K562 (cell line): ENCODE data around the gene TACC3. TPM values are rescaled to one million over a fixed set of nuclear protein-coding genes. Genes with fewer than 3 reads are reported as not detected.

ENCODE experiments used
- ATAC-seq: fragments of 200-7000 bp; cut with Tn5 transposase; 3 replicates; pipeline ENCODE4 v1.9.1; 2020; ENCODE audit warnings: moderate library complexity
- BruUV-seq: library from RNA; stranded (reverse); fragments of 400-500 nt; replicated peaks from 2 replicates; lab custom pipeline; 2021; lab: Mats Ljungman, UMichigan
- CTCF ChIA-PET: fragments of 300-600 bp; formaldehyde crosslinking; extraction: SDS; loops from one replicate; lab custom pipeline; 2021; ENCODE audit warnings: low intra/inter-chr PET ratio; lab: Yijun Ruan, JAX
- POLR2A ChIA-PET: fragments of 300-600, 350-650 bp; sonication (Branson Sonifier 250); formaldehyde crosslinking; extraction: SDS; loops from one replicate; lab custom pipeline; 2021; ENCODE audit warnings: antibody characterized with exemption, inconsistent platforms; lab: Yijun Ruan, JAX
- DNase-seq, 4 experiments: peaks; one replicate each; pipeline versions ENCODE4 v3.0.0 to v3.0.0-alpha.2; 2011 to 2018; ENCODE audit warnings: low spot score in 3 of 4, mixed read lengths in 3 of 4; ENCODE audit errors: extremely low read depth in 1 of 4
- FAIRE-seq: peaks from 2 replicates; lab custom pipeline; 2011; peaks lifted over from hg19 to GRCh38; lab: Jason Lieb, UNC
- H2AFZ ChIP-seq: 2 replicates; pipeline ENCODE4 v1.6.0; 2011; ENCODE audit warnings: low read depth, low read length, control low read depth, inconsistent platforms
- H3K27ac ChIP-seq: fragments of 200-600 bp; 3 replicates; pipeline ENCODE4 v1.8.0; 2011; ENCODE audit warnings: low read depth, mild to moderate bottlenecking, control low read depth, inconsistent platforms, low read length, moderate library complexity, mixed read lengths; ENCODE audit errors: extremely low read depth
- H3K27me3 ChIP-seq, 2 experiments: fragments of 300-600 bp in 1 of 2; 2 replicates in 1 of 2; 3 replicates in 1 of 2; pipeline versions ENCODE4 v1.6.0 to v1.8.0; 2011; ENCODE audit warnings: inconsistent platforms in 2 of 2, low read length in 2 of 2, mild to moderate bottlenecking in 1 of 2, mixed read lengths in 1 of 2, moderate library complexity in 1 of 2; ENCODE audit not compliant: control insufficient read depth in 2 of 2, insufficient read depth in 2 of 2
- H3K36me3 ChIP-seq: fragments of 300-600 bp; 3 replicates; pipeline ENCODE4 v1.8.0; 2011; ENCODE audit warnings: mild to moderate bottlenecking, low read length, inconsistent platforms; ENCODE audit not compliant: control insufficient read depth, insufficient read depth
- H3K4me1 ChIP-seq, 2 experiments: fragments of 200-600 bp in 1 of 2; replicated peaks in 1 of 2; 2 replicates in 1 of 2; 3 replicates in 1 of 2; pipeline versions ENCODE4 v1.5.1 to v1.8.0; 2011; ENCODE audit warnings: inconsistent platforms in 2 of 2, low read length in 2 of 2, mild to moderate bottlenecking in 1 of 2, mixed read lengths in 1 of 2, moderate library complexity in 1 of 2; ENCODE audit not compliant: control insufficient read depth in 2 of 2, insufficient read depth in 2 of 2
- H3K4me2 ChIP-seq: 2 replicates; pipeline ENCODE4 v1.6.1; 2011; ENCODE audit warnings: low read length, control low read depth, inconsistent platforms, mixed read lengths; ENCODE audit not compliant: insufficient read depth
- H3K4me3 ChIP-seq: fragments of 200-600 bp; sonication (generic), shearing (Covaris generic); 2 replicates; pipeline ENCODE4 v1.5.1; 2016; ENCODE audit warnings: control low read depth, inconsistent platforms
- H3K79me2 ChIP-seq: fragments of 200-600 bp; 3 replicates; pipeline ENCODE4 v1.8.0; 2011; ENCODE audit warnings: low read length, inconsistent platforms; ENCODE audit not compliant: control insufficient read depth, insufficient read depth
- H3K9ac ChIP-seq, 2 experiments: 2 replicates each; pipeline versions ENCODE4 v1.6.0 to v1.6.1; 2011; ENCODE audit warnings: low read depth in 2 of 2, low read length in 2 of 2, control low read depth in 1 of 2, inconsistent platforms in 1 of 2, mild to moderate bottlenecking in 1 of 2, mixed read lengths in 1 of 2; ENCODE audit not compliant: insufficient read depth in 1 of 2
- H3K9me1 ChIP-seq: one replicate; pipeline ENCODE4 v1.6.0; 2011; ENCODE audit warnings: inconsistent platforms, mild to moderate bottlenecking, low read length, moderate library complexity; ENCODE audit not compliant: control insufficient read depth, insufficient read depth
- H3K9me3 ChIP-seq: replicated peaks from 2 replicates; pipeline ENCODE4 v1.5.1; 2011; ENCODE audit warnings: low read depth, low read length, inconsistent platforms; ENCODE audit not compliant: control insufficient read depth, insufficient read depth
- H4K20me1 ChIP-seq: replicated peaks from 2 replicates; pipeline ENCODE4 v1.6.1; 2011; ENCODE audit warnings: low read length, inconsistent platforms, mixed read lengths; ENCODE audit not compliant: control insufficient read depth, insufficient read depth
- CEBPZ ChIP-seq: fragments of 150-350 bp; IDR thresholded peaks from 2 replicates; pipeline ENCODE4 v1.6.1; 2014; ENCODE audit warnings: low read depth, mild to moderate bottlenecking, low read length, borderline replicate concordance
- E2F6 ChIP-seq, 2 experiments: IDR thresholded peaks; 2 replicates each; pipeline ENCODE4 v1.6.1; 2011; ENCODE audit warnings: borderline replicate concordance in 1 of 2, control low read depth in 1 of 2, low read depth in 1 of 2, low read length in 1 of 2, mild to moderate bottlenecking in 1 of 2, mixed read lengths in 1 of 2, moderate library complexity in 1 of 2; ENCODE audit not compliant: insufficient read depth in 1 of 2, insufficient read length in 1 of 2, poor library complexity in 1 of 2, severe bottlenecking in 1 of 2; ENCODE audit errors: extremely low read depth in 1 of 2
- RBFOX2 ChIP-seq: fragments of 200-400 bp; formaldehyde crosslinking; IDR thresholded peaks from 2 replicates; pipeline ENCODE4 v1.6.1; 2017; ENCODE audit warnings: low read depth, mild to moderate bottlenecking, low read length, moderate library complexity
- ZNF143 ChIP-seq: sonication (generic); formaldehyde crosslinking; IDR thresholded peaks from 2 replicates; pipeline ENCODE4 v1.9.0; 2022; ENCODE audit warnings: mild to moderate bottlenecking, missing genetic modification reagents
- ZNF407 ChIP-seq: fragments of 450-650 bp; IDR thresholded peaks from 2 replicates; pipeline ENCODE4 v1.6.1; 2016; ENCODE audit warnings: low read depth
- WGBS: fragments of 100-300 bp; shearing (Covaris generic); methylation state at CpG from one replicate; pipeline ENCODE4 v1.1.6; 2016; ENCODE audit warnings: low coverage, mixed read lengths; ENCODE audit not compliant: insufficient coverage; ENCODE audit errors: missing lambda C conversion rate; 5-methylcytosine and 5-hydroxymethylcytosine counted together
- in situ Hi-C: fragments of 300-500 bp; cut with MboI; formaldehyde crosslinking; loops from 4 replicates; pipeline ENCODE4 v1.15.0; 2018; ENCODE audit warnings: inconsistent platforms, mixed read lengths
- intact Hi-C: fragments of 100-400 bp; cut with micrococcal nuclease; formaldehyde crosslinking; loops from 2 replicates; pipeline ENCODE4 v1.14.2; 2022
- polyA plus RNA-seq, 8 experiments: library from polyadenylated mRNA; depleted of rRNA in 4 of 8; stranded (reverse) in 5 of 8; unstranded in 3 of 8; fragments of >200 nt; fragmentation: Nextera tagmentation in 2 of 8; fragmentation: Illumina TruSeq in 1 of 8; extraction: Ambion mirVana in 2 of 8; extraction: Trizol in 1 of 8; gene quantifications; 2 replicates each; pipeline versions ENCODE4 v1.2.1 to v1.2.3, GENCODE V29; 2011 to 2014; ENCODE audit warnings: inconsistent platforms in 1 of 8, missing spikeins in 1 of 8
- total RNA-seq, 7 experiments: library from RNA; depleted of rRNA in 6 of 7; stranded (reverse); fragments of >200 nt in 6 of 7; fragmentation: Illumina TruSeq in 2 of 7; extraction: Trizol in 2 of 7; gene quantifications; 2 replicates each; pipeline versions ENCODE4 v1.2.1 to v1.2.3, GENCODE V29; 2011 to 2021; ENCODE audit warnings: low replicate concordance in 1 of 7

Gene TACC3
- total and polyA plus RNA-seq, 9 of the 15 experiments (the other 6 are each of a cell fraction or from before 2014, with no cell fraction given) = 1.9 to 122 (median 55.6) TPM

GRCh38 chr4:1721666-1722550 lies 587 bp downstream of the TACC3 start:
- H3K36me3 ChIP-seq = peaks cover 63% of the 10 kb centered on the region; the same call in 2 of the 3 replicates
- 2% methylated on average over 41 of the region's 61 CpGs for WGBS
- no peaks in the 10 kb centered on the region for H3K27me3 ChIP-seq
- peak overlapping the region; percentile 90 to 95 for H3K9ac ChIP-seq
- ChIA-PET POLR2A (interaction anchor here (0.6 to 4.7 kb wide), 10 partner anchors 8 to 94 kb away, joined by 3 to 32 read pairs (median 5); partner anchors contain the start of gene SLBP), CTCF (no interaction called here)
- FAIRE-seq = no peak
- in situ Hi-C loops (no loop called here), intact Hi-C loops (loop anchor here (10.0 kb wide), 1 partner anchor 367 kb away; no protein-coding TSS in a partner anchor)
- H3K4me2 ChIP-seq = peak overlapping the region; percentile 77
- H3K9me1 ChIP-seq = no peaks in the 10 kb centered on the region
- peak overlapping the region; percentile 95 for H3K27ac ChIP-seq
- 0 out of 2 replicates have a peak overlapping the region, but pooled peaks have one; percentile 41 for H2AFZ ChIP-seq
- BruUV-seq = no TSS peak
- H3K4me3 ChIP-seq = peak overlapping the region; percentile 98
- peaks cover 84% of the 10 kb centered on the region for H3K79me2 ChIP-seq
- peak; percentile 11 for ATAC-seq
- DNase-seq = peak in 3 of 4 experiments; percentile 47 to 75 (median 74)
- H3K4me1 ChIP-seq = peaks cover 10 to 62% of the 10 kb centered on the region in 2 experiments; a peak in 4 of 5 replicates
- H4K20me1 ChIP-seq = peaks cover 14% of the 10 kb centered on the region
- H3K9me3 ChIP-seq = no peaks in the 10 kb centered on the region
- no peak for TF ChIP-seq ZNF143
- TF ChIP-seq E2F6 (IDR thresholded peaks at IDR 0.05; ENCODE audit: borderline replicate concordance in 1 of 2, extremely low read depth in 1 of 2, insufficient read depth in 1 of 2, insufficient read length in 1 of 2, low read depth in 1 of 2, low read length in 1 of 2, poor library complexity in 1 of 2, severe bottlenecking in 1 of 2) = peak in 1 of 2 experiments; percentile 1
- TF ChIP-seq ZNF407 = peak; percentile 81
- peak; percentile 75 for TF ChIP-seq RBFOX2
- TF ChIP-seq CEBPZ = no peak
